ENCODE results near the gene CSRP3. TPM values are rescaled to one million over a fixed set of nuclear protein-coding genes. Genes with fewer than 3 reads are reported as not detected.

Gene CSRP3
- total and polyA plus RNA-seq, 2 experiments from 2014 or later = not detected

- Histone ChIP-seq H3K79me2 (replicated peaks; ENCODE audit: insufficient read depth) (no peaks in the 10 kb centered on the region), H3K36me3 (ENCODE audit: insufficient read depth) (0 out of 2 replicates have a peak, but pooled peaks cover 3% of the 10 kb centered on the region), H4K20me1 (replicated peaks; ENCODE audit: insufficient read depth) (no peaks in the 10 kb centered on the region), H3K27me3 (ENCODE audit: insufficient read depth) (no peaks in the 10 kb centered on the region), H3K4me1 (ENCODE audit: insufficient read depth) (no peaks in the 10 kb centered on the region), H3K27ac (ENCODE audit: low read depth) (no peak overlapping the region), H3K9me2 (ENCODE audit: insufficient read depth) (no peaks in the 10 kb centered on the region), H3F3A (replicated peaks; ENCODE audit: low read depth) (no peaks in the 10 kb centered on the region), H3K4me2 (no peak overlapping the region), H3K4me3 (no peak overlapping the region), H2AFZ (no peak overlapping the region)
- no peak for DNase-seq (ENCODE audit: low spot score)
- TF ChIP-seq ZNF331 (CRISPR knock-in tag; IDR thresholded peaks at IDR 0.05; ENCODE audit: low read depth) = no peak
- H3K4me1 Mint-ChIP-seq = peaks cover 2% of the 10 kb centered on the region; the same call in 1 of the 3 replicates
- H3K4me3 Mint-ChIP-seq = no peak overlapping the region
- no peaks in the 10 kb centered on the region; the same call in 2 of the 3 replicates for H3K9me3 Mint-ChIP-seq
- H3K27ac Mint-ChIP-seq = no peak overlapping the region
- no peak for ATAC-seq
- H3K36me3 Mint-ChIP-seq (ENCODE audit: low read depth) = no peaks in the 10 kb centered on the region
- H3K27me3 Mint-ChIP-seq (ENCODE audit: insufficient read depth, low read depth, poor library complexity) = no peaks in the 10 kb centered on the region
These were observed 2.0 kb downstream of the CSRP3 start for GRCh38 chr11:19199771-19200170.

GRCh38 chr11:19199048-19199447, 2.7 kb downstream of the CSRP3 start:
- no peak overlapping the region for H3K27ac ChIP-seq (ENCODE audit: low read depth)
- H3K36me3 ChIP-seq (ENCODE audit: insufficient read depth) = 0 out of 2 replicates have a peak, but pooled peaks cover 3% of the 10 kb centered on the region
- Mint-ChIP-seq H3K4me3 (no peak overlapping the region), H3K9me3 (no peaks in the 10 kb centered on the region; the same call in 2 of the 3 replicates), H3K27ac (peak overlapping the region; percentile 44), H3K27me3 (ENCODE audit: insufficient read depth, low read depth, poor library complexity) (no peaks in the 10 kb centered on the region), H3K36me3 (ENCODE audit: low read depth) (no peaks in the 10 kb centered on the region), H3K4me1 (peaks cover 2% of the 10 kb centered on the region; the same call in 1 of the 3 replicates)
- H3K4me1 ChIP-seq (ENCODE audit: insufficient read depth) = no peaks in the 10 kb centered on the region
- DNase-seq (ENCODE audit: low spot score) (no peak), ATAC-seq (no peak)
- H3F3A ChIP-seq (replicated peaks; ENCODE audit: low read depth) = no peaks in the 10 kb centered on the region
- no peaks in the 10 kb centered on the region for H3K27me3 ChIP-seq (ENCODE audit: insufficient read depth)
- no peaks in the 10 kb centered on the region for H4K20me1 ChIP-seq (replicated peaks; ENCODE audit: insufficient read depth)
- no peak overlapping the region for H3K4me3 ChIP-seq
- H2AFZ ChIP-seq = no peak overlapping the region
- H3K79me2 ChIP-seq (replicated peaks; ENCODE audit: insufficient read depth) = no peaks in the 10 kb centered on the region
- no peaks in the 10 kb centered on the region for H3K9me2 ChIP-seq (ENCODE audit: insufficient read depth)
- H3K4me2 ChIP-seq = no peak overlapping the region
- TF ChIP-seq ZNF331 (CRISPR knock-in tag; IDR thresholded peaks at IDR 0.05; ENCODE audit: low read depth) (no peak), CREB1 (CRISPR knock-in tag; IDR thresholded peaks at IDR 0.05; ENCODE audit: low read depth) (no peak), REST (IDR thresholded peaks at IDR 0.05; ENCODE audit: unreplicated experiment) (no peak), JUNB (IDR thresholded peaks at IDR 0.05; ENCODE audit: unreplicated experiment) (no peak), NANOG (IDR thresholded peaks at IDR 0.05; ENCODE audit: borderline replicate concordance) (no peak), ZNF114 (CRISPR knock-in tag; IDR thresholded peaks at IDR 0.05) (no peak), ETS1 (IDR thresholded peaks at IDR 0.05) (no peak), POLR2AphosphoS5 (IDR thresholded peaks at IDR 0.05; ENCODE audit: low read depth) (no peak), EZH2phosphoT487 (IDR thresholded peaks at IDR 0.05; ENCODE audit: unreplicated experiment) (no peak), ZNF462 (CRISPR knock-in tag; IDR thresholded peaks at IDR 0.05) (no peak)
